IPS-18c (cell line): ENCODE data around the gene LRP10.
A peak's percentile ranks its signal among the peaks of the same experiment; 100 is the strongest.
"Not testable (repeated sequence)": the region's sequence is repeated elsewhere in the genome, so short reads cannot be mapped to it uniquely, and the experiment has no call there.

ENCODE experiments used
- H3K4me3 ChIP-seq: 2 replicates; pipeline ENCODE4 v1.7.0; 2013; ENCODE audit warnings: low read depth, mild to moderate bottlenecking, low read length, moderate library complexity; ENCODE audit not compliant: insufficient read depth
- H3K9me3 ChIP-seq: one replicate; pipeline ENCODE4 v1.6.1; 2013; ENCODE audit warnings: mild to moderate bottlenecking, low read length, moderate library complexity; ENCODE audit not compliant: control insufficient read depth, insufficient read depth

LRP10 gene

GRCh38 chr14:22896356-22896755 is 24.8 kb downstream of the LRP10 start:
- H3K9me3 ChIP-seq = no peaks in the 10 kb centered on the region
- no peak overlapping the region for H3K4me3 ChIP-seq

- Histone ChIP-seq H3K4me3 (no peak overlapping the region), H3K9me3 (no peaks in the 10 kb centered on the region)
Measured at GRCh38 chr14:22896760-22897159, 25.2 kb downstream of the LRP10 start.

- H3K9me3 ChIP-seq = no peaks in the 10 kb centered on the region
- H3K4me3 ChIP-seq = no peak overlapping the region
Measured at GRCh38 chr14:22897357-22897756, 25.8 kb downstream of the LRP10 start.

- Histone ChIP-seq H3K9me3 (no peaks in the 10 kb centered on the region), H3K4me3 (no peak overlapping the region)
Measured at GRCh38 chr14:22898302-22899090, 27.0 kb downstream of the LRP10 start.

GRCh38 chr14:22900081-22900799 is 28.7 kb downstream of the LRP10 start:
- Histone ChIP-seq H3K4me3 (no peak overlapping the region), H3K9me3 (no peaks in the 10 kb centered on the region)

- H3K9me3 ChIP-seq = no peaks in the 10 kb centered on the region
Measured at GRCh38 chr14:22901799-22902198, 30.3 kb downstream of the LRP10 start.

GRCh38 chr14:22903742-22904087 is 32.2 kb downstream of the LRP10 start:
- no peaks in the 10 kb centered on the region for H3K9me3 ChIP-seq
- H3K4me3 ChIP-seq = no peak overlapping the region

More at GRCh38 chr14:22901799-22902198, 30.3 kb downstream of the LRP10 start:
- no peak overlapping the region for H3K4me3 ChIP-seq

GRCh38 chr14:22905627-22906026 is 34.1 kb downstream of the LRP10 start:
- Histone ChIP-seq H3K9me3 (no peaks in the 10 kb centered on the region), H3K4me3 (no peak overlapping the region)

GRCh38 chr14:22906073-22906472 is 34.5 kb downstream of the LRP10 start:
- Histone ChIP-seq H3K4me3 (no peak overlapping the region), H3K9me3 (no peaks in the 10 kb centered on the region)

- H3K9me3 ChIP-seq = no peaks in the 10 kb centered on the region
- no peak overlapping the region for H3K4me3 ChIP-seq
Measured at GRCh38 chr14:22907429-22907828, 35.9 kb downstream of the LRP10 start.

GRCh38 chr14:22908601-22909000 is 37.1 kb downstream of the LRP10 start:
- no peak overlapping the region for H3K4me3 ChIP-seq

GRCh38 chr14:22910916-22911315 is 39.4 kb downstream of the LRP10 start:
- Histone ChIP-seq H3K9me3 (peaks cover 2% of the 10 kb centered on the region), H3K4me3 (no peak overlapping the region)

More at GRCh38 chr14:22908601-22909000, 37.1 kb downstream of the LRP10 start:
- H3K9me3 ChIP-seq = no peaks in the 10 kb centered on the region

- not testable (repeated sequence) for H3K4me3 ChIP-seq, H3K9me3 ChIP-seq
Measured at GRCh38 chr14:22914836-22915235, 43.3 kb downstream of the LRP10 start.

GRCh38 chr14:22915886-22916521 is 44.5 kb downstream of the LRP10 start:
- H3K4me3 ChIP-seq = no peak overlapping the region
- peaks cover 2% of the 10 kb centered on the region for H3K9me3 ChIP-seq

GRCh38 chr14:22918804-22919600 is 47.5 kb downstream of the LRP10 start, which contains the start of gene RBM23:
RBM23 (minus strand) TSS chr14:22919149.
- H3K9me3 ChIP-seq = peaks cover 2% of the 10 kb centered on the region
- peak within 1 kb of the TSS; percentile 96 for H3K4me3 ChIP-seq

- H3K4me3 ChIP-seq = peak overlapping the region; percentile 29
- peaks cover under 1% of the 10 kb centered on the region for H3K9me3 ChIP-seq
Measured at GRCh38 chr14:22919601-22919921, 48.0 kb downstream of the LRP10 start.

- no peak overlapping the region for H3K4me3 ChIP-seq
- no peaks in the 10 kb centered on the region for H3K9me3 ChIP-seq
Measured at GRCh38 chr14:22920697-22921096, 49.2 kb downstream of the LRP10 start.
